AG10803 (cell line): Measurements from ENCODE around the gene RNF133.

ENCODE experiments used
- DNase-seq: peaks from one replicate; pipeline ENCODE4 v3.0.0; 2010; ENCODE audit warnings: low read depth
- H3K4me3 ChIP-seq: 2 replicates; pipeline ENCODE4 v1.5.1; 2011; ENCODE audit warnings: mild to moderate bottlenecking, low read length, control low read depth
- TF ChIP-seq, protein P1 (sequence below): conservative IDR thresholded peaks from 2 replicates; pipeline ENCODE4 v1.5.1; 2011; ENCODE audit warnings: mild to moderate bottlenecking, low read length, control low read depth, inconsistent platforms

Gene RNF133

DNA sequence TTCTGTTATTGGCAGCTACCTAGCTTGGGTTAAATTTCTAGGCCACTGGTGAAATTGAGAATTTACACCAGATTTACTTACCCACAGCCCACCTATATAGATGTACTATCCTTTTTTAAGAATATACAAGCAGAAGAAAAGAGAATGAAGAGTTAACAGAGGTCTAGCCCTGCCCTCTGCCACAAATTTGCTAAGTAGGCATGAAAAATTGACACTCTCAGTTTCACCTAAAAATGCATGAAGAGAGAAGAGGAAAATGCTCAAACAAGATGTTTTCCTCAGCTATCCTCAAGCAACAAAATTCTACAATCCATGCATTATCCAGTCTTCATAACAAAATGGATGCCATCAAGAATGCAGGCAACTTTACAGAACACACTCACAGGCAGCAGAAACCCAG lies 28.4 kb upstream of the RNF133 start:
- TF ChIP-seq, protein P1, sequence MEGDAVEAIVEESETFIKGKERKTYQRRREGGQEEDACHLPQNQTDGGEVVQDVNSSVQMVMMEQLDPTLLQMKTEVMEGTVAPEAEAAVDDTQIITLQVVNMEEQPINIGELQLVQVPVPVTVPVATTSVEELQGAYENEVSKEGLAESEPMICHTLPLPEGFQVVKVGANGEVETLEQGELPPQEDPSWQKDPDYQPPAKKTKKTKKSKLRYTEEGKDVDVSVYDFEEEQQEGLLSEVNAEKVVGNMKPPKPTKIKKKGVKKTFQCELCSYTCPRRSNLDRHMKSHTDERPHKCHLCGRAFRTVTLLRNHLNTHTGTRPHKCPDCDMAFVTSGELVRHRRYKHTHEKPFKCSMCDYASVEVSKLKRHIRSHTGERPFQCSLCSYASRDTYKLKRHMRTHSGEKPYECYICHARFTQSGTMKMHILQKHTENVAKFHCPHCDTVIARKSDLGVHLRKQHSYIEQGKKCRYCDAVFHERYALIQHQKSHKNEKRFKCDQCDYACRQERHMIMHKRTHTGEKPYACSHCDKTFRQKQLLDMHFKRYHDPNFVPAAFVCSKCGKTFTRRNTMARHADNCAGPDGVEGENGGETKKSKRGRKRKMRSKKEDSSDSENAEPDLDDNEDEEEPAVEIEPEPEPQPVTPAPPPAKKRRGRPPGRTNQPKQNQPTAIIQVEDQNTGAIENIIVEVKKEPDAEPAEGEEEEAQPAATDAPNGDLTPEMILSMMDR = no peak
- no peak overlapping the region for H3K4me3 ChIP-seq
- DNase-seq = no peak

DNA sequence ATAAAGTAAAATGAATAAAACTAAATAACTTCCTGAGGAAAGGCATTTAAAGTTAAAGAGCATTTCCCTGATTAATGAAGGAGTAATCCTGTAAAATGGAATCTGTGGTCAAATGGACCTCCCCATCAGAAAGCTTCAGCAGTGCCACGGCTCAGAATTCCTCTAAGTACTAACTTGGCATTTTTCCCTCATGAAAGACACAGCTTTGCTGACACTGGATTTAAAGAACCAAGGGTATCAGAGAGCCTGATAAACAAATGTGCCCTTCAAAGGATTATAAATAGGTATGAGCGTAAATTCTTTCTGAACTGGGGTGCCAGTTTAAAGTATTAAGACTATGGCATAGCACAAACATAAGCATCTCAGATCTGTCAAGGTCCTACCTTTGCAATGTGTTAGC lies 28.0 kb upstream of the RNF133 start:
- TF ChIP-seq, protein P1 = no peak
- no peak overlapping the region for H3K4me3 ChIP-seq
- no peak for DNase-seq

DNA sequence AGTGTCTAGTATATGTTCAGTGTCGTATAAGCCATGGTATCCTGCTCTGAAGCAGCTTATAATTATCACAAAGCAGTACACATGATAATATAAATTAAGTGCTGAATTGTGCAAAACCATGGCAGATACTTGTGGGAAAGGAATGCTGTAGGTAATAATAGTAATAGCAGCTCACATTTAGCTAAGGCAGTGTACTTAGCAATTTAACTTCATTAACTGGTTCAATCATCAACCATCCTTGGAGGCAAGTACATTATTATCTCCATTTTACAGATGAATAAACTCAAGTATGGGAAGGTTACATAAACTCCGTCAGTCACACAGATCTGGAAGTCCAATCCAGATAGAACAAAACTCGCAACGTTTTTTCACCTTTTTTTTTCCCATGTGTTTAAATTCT lies 25.4 kb upstream of the RNF133 start:
- TF ChIP-seq, protein P1 = no peak
- no peak for DNase-seq

DNA sequence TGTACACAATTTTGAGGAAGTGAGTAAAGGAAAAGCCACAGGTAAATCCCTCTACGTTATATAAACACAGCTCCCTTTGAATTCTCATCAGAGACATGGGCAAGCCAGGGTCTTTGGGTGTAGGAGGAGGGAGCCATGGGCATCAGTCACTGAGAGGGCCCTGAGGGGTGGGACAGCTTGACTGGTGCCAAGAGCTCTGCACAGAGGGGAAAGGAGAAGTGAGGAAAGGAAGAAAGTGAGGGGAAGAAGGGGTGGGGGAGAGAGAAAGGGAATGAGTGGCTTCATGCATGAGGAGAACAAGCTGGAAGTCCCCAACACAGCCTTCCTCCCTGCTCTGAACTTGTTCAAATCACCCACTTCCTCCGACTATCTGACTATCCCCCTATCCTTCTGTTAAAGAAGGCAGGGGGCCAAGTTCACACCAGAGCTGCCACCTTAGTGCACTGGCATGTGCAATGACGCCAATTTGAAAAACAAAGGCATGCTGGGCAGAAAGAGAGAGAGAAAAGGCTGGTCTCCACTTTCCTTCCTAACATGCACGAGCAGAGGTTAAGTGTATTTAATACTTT lies 20.2 kb upstream of the RNF133 start:
- DNase-seq = no peak
- TF ChIP-seq, protein P1 = no peak
- H3K4me3 ChIP-seq = no peak overlapping the region

More for the DNA sequence above, 25.4 kb upstream of the RNF133 start:
- no peak overlapping the region for H3K4me3 ChIP-seq

DNA sequence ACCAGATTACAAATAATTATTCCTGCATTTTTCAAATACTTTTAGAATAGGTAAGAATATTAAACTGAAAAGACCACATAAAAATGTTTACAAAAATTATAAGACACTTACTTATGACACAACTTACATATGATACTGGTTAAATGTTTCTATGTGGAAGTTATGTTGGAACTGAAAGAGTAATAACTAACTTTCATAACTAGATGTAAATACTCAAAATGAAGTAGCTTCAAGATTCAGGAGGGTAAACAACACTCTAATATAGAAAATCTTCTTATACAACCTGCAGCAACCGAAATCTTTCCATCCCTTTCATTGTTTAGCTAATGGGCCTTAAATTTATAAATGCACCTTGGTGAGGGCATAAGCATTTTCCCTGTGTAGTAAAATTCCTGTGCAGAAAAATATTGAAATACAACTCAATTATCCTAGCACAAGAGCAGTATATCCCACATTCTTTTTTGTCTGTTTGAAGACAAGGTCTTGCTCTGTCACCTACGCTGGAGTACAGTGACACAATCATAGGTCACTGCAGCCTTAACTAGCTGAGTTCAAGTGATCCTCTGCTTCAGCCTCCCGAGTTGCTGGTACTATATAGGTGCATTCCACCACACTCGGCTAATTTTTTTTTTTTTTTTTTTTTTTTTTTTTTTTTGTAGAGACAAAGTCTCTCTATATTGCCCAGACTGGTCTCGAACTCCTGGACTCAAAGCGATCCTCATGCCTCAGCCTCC lies 18.6 kb upstream of the RNF133 start:
- no peak for DNase-seq
- TF ChIP-seq, protein P1 = no peak
- H3K4me3 ChIP-seq = no peak overlapping the region

DNA sequence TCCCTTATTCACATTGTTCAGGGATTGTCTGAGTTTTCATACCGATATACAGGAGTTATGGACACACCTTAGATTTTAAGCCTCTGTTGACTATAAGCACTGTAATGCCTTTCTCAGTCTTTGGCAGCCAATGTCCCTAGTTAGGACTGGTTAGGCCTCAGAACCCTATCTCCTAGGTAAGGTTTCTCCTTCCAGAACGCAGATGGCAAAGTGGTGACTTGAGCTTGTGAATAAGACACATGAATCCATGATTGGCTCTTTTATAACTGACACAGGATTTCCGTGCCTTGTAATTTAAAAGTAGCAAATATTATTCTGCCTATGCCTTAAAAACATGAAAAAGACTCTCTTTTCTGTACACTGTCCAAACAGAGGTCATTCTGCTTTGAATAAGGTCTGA lies 16.3 kb upstream of the RNF133 start:
- DNase-seq = no peak
- TF ChIP-seq, protein P1 = no peak

DNA sequence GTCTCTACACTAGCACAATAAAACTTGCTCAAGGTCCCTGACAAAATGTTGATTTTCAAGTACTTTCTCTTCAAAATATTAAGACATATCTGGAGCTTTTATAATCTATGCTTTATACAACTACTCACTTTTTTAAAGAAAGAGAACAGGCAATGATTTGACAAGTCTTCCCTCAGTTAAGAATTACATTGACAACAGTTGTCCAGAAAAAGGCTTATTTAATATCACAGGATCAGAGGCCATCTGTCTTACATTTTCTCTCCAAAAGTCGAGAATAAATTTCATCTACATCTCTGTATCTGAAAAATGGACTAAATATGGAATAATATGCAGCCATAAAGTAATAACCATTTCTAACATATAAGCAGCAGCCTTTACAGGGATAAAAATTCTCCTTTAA lies 12.0 kb upstream of the RNF133 start:
- TF ChIP-seq, protein P1 = no peak
- no peak overlapping the region for H3K4me3 ChIP-seq
- DNase-seq = no peak

More for the DNA sequence above, 16.3 kb upstream of the RNF133 start:
- H3K4me3 ChIP-seq = no peak overlapping the region
